Osteocyte (in vitro differentiated cells): ENCODE data around the gene SEL1L3. TPM values are rescaled to one million over a fixed set of nuclear protein-coding genes. Genes with fewer than 3 reads are reported as not detected.
"Not testable (repeated sequence)": the region's sequence is repeated elsewhere in the genome, so short reads cannot be mapped to it uniquely, and the experiment has no call there.

Experiments used
- DNase-seq: peaks from one replicate; pipeline ENCODE4 v3.0.0; 2021; ENCODE audit warnings: mixed read lengths; ENCODE audit not compliant: unreplicated experiment; ENCODE audit errors: extremely low spot score
- H3K27ac Mint-ChIP-seq: one replicate; pipeline ENCODE4 v1.8.0; 2021; ENCODE audit warnings: mild to moderate bottlenecking, mixed read lengths; ENCODE audit not compliant: unreplicated experiment
- H3K27me3 Mint-ChIP-seq: one replicate; pipeline ENCODE4 v1.8.0; 2021; ENCODE audit warnings: mixed read lengths; ENCODE audit not compliant: unreplicated experiment
- H3K36me3 Mint-ChIP-seq: one replicate; pipeline ENCODE4 v1.8.0; 2021; ENCODE audit warnings: mixed read lengths; ENCODE audit not compliant: unreplicated experiment
- H3K4me1 Mint-ChIP-seq: one replicate; pipeline ENCODE4 v1.8.0; 2021; ENCODE audit warnings: mixed read lengths; ENCODE audit not compliant: unreplicated experiment
- H3K4me3 Mint-ChIP-seq: one replicate; pipeline ENCODE4 v1.8.0; 2021; ENCODE audit warnings: mild to moderate bottlenecking, moderate library complexity, mixed read lengths; ENCODE audit not compliant: unreplicated experiment
- H3K9me3 Mint-ChIP-seq: one replicate; pipeline ENCODE4 v1.8.0; 2021; ENCODE audit warnings: mixed read lengths; ENCODE audit not compliant: unreplicated experiment
- CTCF ChIP-seq: fragments of 200-600 bp; sonication (generic); IDR thresholded peaks from 2 replicates; pipeline ENCODE4 v1.5.0; 2021; ENCODE audit warnings: antibody characterized with exemption, mild to moderate bottlenecking, moderate library complexity
- total RNA-seq: library from RNA; stranded (reverse); gene quantifications from 2 replicates; pipeline ENCODE4 v1.2.1, GENCODE V29; 2021

Gene SEL1L3
- total RNA-seq, 1 donor from 2014 or later: 28.0 TPM

GRCh38 chr4:25873632-25874129 is 10.9 kb upstream of the SEL1L3 start:
- Mint-ChIP-seq H3K4me3 (no peak overlapping the region), H3K36me3 (no peaks in the 10 kb centered on the region), H3K27ac (no peak overlapping the region), H3K9me3 (no peaks in the 10 kb centered on the region), H3K27me3 (no peaks in the 10 kb centered on the region), H3K4me1 (no peaks in the 10 kb centered on the region)
- no peak for DNase-seq
- no peak for TF ChIP-seq CTCF

GRCh38 chr4:25872851-25873631 is 10.3 kb upstream of the SEL1L3 start:
- no peak overlapping the region for H3K4me3 Mint-ChIP-seq

GRCh38 chr4:25870081-25870480 is 7.3 kb upstream of the SEL1L3 start:
- H3K4me1 Mint-ChIP-seq: no peaks in the 10 kb centered on the region
- DNase-seq: no peak
- H3K4me3 Mint-ChIP-seq: no peak overlapping the region
- no peak overlapping the region for H3K27ac Mint-ChIP-seq
- no peaks in the 10 kb centered on the region for H3K36me3 Mint-ChIP-seq
- no peak for TF ChIP-seq CTCF
- H3K9me3 Mint-ChIP-seq: no peaks in the 10 kb centered on the region
- no peaks in the 10 kb centered on the region for H3K27me3 Mint-ChIP-seq

More at GRCh38 chr4:25872851-25873631, 10.3 kb upstream of the SEL1L3 start:
- no peak overlapping the region for H3K27ac Mint-ChIP-seq
- no peak for TF ChIP-seq CTCF
- no peaks in the 10 kb centered on the region for H3K36me3 Mint-ChIP-seq
- no peak for DNase-seq
- H3K27me3 Mint-ChIP-seq: no peaks in the 10 kb centered on the region
- H3K9me3 Mint-ChIP-seq: no peaks in the 10 kb centered on the region
- H3K4me1 Mint-ChIP-seq: no peaks in the 10 kb centered on the region

- Mint-ChIP-seq H3K9me3 (no peaks in the 10 kb centered on the region), H3K27me3 (no peaks in the 10 kb centered on the region), H3K4me3 (no peak overlapping the region), H3K27ac (no peak overlapping the region), H3K4me1 (no peaks in the 10 kb centered on the region), H3K36me3 (no peaks in the 10 kb centered on the region)
- DNase-seq: no peak
- no peak for TF ChIP-seq CTCF
Measured at GRCh38 chr4:25867781-25868294, 5.0 kb upstream of the SEL1L3 start.

GRCh38 chr4:25866401-25866800 is 3.6 kb upstream of the SEL1L3 start:
- not testable (repeated sequence) for H3K27ac Mint-ChIP-seq, H3K4me3 Mint-ChIP-seq, H3K4me1 Mint-ChIP-seq, H3K27me3 Mint-ChIP-seq, H3K36me3 Mint-ChIP-seq, DNase-seq, H3K9me3 Mint-ChIP-seq
